Mesothelial cell of epicardium (in vitro differentiated cells): ENCODE data around the gene SLC45A2. TPM values are rescaled to one million over a fixed set of nuclear protein-coding genes. Genes with fewer than 3 reads are reported as not detected.

ENCODE experiments used
- DNase-seq, 2 experiments: peaks; one replicate each; pipeline ENCODE4 v3.0.0; 2021; ENCODE audit warnings: low spot score in 2 of 2; ENCODE audit not compliant: unreplicated experiment in 2 of 2
- H3K27ac Mint-ChIP-seq: 2 replicates; pipeline ENCODE4 v1.8.0; 2021; ENCODE audit warnings: mixed read lengths
- H3K27me3 Mint-ChIP-seq: 2 replicates; pipeline ENCODE4 v1.8.0; 2021; ENCODE audit warnings: low read depth, mixed read lengths
- H3K36me3 Mint-ChIP-seq: 2 replicates; pipeline ENCODE4 v1.8.0; 2021; ENCODE audit warnings: mixed read lengths
- H3K4me1 Mint-ChIP-seq: 2 replicates; pipeline ENCODE4 v1.8.0; 2021; ENCODE audit warnings: mixed read lengths
- H3K4me3 Mint-ChIP-seq: 2 replicates; pipeline ENCODE4 v1.8.0; 2021; ENCODE audit warnings: mild to moderate bottlenecking, moderate library complexity, mixed read lengths
- H3K9me3 Mint-ChIP-seq: 2 replicates; pipeline ENCODE4 v1.8.0; 2021; ENCODE audit warnings: mixed read lengths
- CTCF ChIP-seq: fragments of 200-600 bp; sonication (generic); IDR thresholded peaks from one replicate; pipeline ENCODE4 v1.5.0; 2021; ENCODE audit warnings: antibody characterized with exemption; ENCODE audit not compliant: unreplicated experiment
- total RNA-seq: library from RNA; stranded (reverse); gene quantifications from 3 replicates; pipeline ENCODE4 v1.2.1, GENCODE V29; 2021

The SLC45A2 gene
- total RNA-seq, 1 donor from 2014 or later = 0.63 TPM

- no peak overlapping the region for H3K27ac Mint-ChIP-seq
Observed at GRCh38 chr5:34026089-34026761, 41.7 kb upstream of the SLC45A2 start.

GRCh38 chr5:34022121-34022705 is 37.7 kb upstream of the SLC45A2 start:
- H3K9me3 Mint-ChIP-seq = no peaks in the 10 kb centered on the region
- no peaks in the 10 kb centered on the region for H3K27me3 Mint-ChIP-seq
- peaks cover 34% of the 10 kb centered on the region for H3K36me3 Mint-ChIP-seq
- no peaks in the 10 kb centered on the region for H3K4me1 Mint-ChIP-seq
- H3K27ac Mint-ChIP-seq = no peak overlapping the region
- H3K4me3 Mint-ChIP-seq = no peak overlapping the region
- no peak for TF ChIP-seq CTCF
- no peak for DNase-seq

More at GRCh38 chr5:34026089-34026761, 41.7 kb upstream of the SLC45A2 start:
- Mint-ChIP-seq H3K4me1 (no peaks in the 10 kb centered on the region), H3K27me3 (no peaks in the 10 kb centered on the region), H3K4me3 (no peak overlapping the region), H3K9me3 (no peaks in the 10 kb centered on the region), H3K36me3 (peaks cover 25% of the 10 kb centered on the region)
- no peak for DNase-seq
- TF ChIP-seq CTCF = no peak

DNA sequence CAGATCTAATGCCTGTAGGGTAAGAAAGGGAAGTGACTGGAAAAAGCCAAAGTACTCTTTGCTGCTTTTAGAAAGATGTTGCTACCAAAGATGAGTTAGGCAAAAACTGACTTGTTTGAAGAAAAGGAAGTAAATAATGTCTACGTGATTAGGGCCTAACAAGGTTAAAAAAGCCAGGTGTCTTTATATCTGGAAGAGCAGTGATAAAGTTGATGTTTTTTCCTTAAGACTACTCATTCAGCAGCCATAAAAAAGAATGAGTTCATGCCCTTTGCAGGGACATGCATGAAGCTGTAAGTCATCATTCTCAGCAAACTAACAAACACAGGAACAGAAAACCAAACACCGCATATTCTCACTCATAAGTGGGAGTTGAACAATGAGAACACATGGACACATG is 36.8 kb upstream of the SLC45A2 start:
- Mint-ChIP-seq H3K4me1 (no peaks in the 10 kb centered on the region), H3K27me3 (no peaks in the 10 kb centered on the region), H3K27ac (no peak overlapping the region), H3K4me3 (no peak overlapping the region), H3K9me3 (no peaks in the 10 kb centered on the region), H3K36me3 (peaks cover 34% of the 10 kb centered on the region)
- DNase-seq = no peak
- no peak for TF ChIP-seq CTCF

DNA sequence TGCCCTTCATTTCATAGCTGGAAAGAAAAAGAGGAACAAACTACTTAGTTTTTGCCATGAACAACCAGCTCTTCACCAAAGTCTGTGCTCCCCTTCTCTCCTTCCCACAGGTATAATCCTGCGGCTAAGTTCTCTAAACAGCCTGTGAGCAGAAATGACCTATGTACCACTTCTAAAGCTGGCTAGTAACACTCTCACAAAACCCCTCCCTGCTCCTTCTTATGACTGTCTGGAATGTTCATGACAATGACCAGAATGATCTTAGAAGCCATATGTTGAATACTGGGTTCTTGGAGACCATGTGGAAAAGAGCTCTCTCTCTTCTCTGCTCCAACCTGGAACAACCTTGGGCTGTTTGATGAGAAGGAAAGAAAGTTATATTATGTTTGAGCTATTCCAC is 36.2 kb upstream of the SLC45A2 start:
- no peak for TF ChIP-seq CTCF

GRCh38 chr5:34017254-34017653 is 32.8 kb upstream of the SLC45A2 start:
- peaks cover 23% of the 10 kb centered on the region for H3K36me3 Mint-ChIP-seq
- no peak for TF ChIP-seq CTCF
- H3K27me3 Mint-ChIP-seq = no peaks in the 10 kb centered on the region
- no peak for DNase-seq
- H3K9me3 Mint-ChIP-seq = peaks cover 10% of the 10 kb centered on the region
- H3K4me1 Mint-ChIP-seq = no peaks in the 10 kb centered on the region
- H3K4me3 Mint-ChIP-seq = no peak overlapping the region
- H3K27ac Mint-ChIP-seq = no peak overlapping the region

More for the DNA sequence above, 36.2 kb upstream of the SLC45A2 start:
- no peaks in the 10 kb centered on the region for H3K4me1 Mint-ChIP-seq
- no peaks in the 10 kb centered on the region for H3K9me3 Mint-ChIP-seq
- H3K27ac Mint-ChIP-seq = no peak overlapping the region
- H3K27me3 Mint-ChIP-seq = no peaks in the 10 kb centered on the region
- no peak overlapping the region for H3K4me3 Mint-ChIP-seq
- peaks cover 31% of the 10 kb centered on the region for H3K36me3 Mint-ChIP-seq
- no peak for DNase-seq
